ENCODE results near the gene MYLK4. TPM values are rescaled to one million over a fixed set of nuclear protein-coding genes. Genes with fewer than 3 reads are reported as not detected.

The MYLK4 gene
- total RNA-seq, 1 experiment from 2014 or later = 0.85 TPM

DNA sequence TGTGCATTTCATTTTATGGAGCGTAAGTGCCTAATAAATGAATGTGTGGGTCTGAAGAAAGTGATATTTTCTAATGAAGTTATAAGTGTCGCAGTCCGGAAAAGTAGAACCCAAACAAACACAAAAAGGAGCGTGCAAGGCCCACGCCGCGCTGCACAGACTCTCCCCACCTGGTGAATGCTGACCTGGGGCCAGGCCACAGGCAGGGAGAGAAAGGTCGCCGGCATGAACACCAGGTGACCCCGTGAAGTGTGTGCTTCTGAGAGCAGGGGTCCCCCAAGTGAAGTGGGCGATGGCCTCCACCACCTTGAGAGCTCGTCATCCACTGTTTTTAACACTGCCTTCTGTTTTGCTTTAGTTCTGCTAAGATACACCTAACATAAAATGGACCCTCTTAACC lies 114.8 kb downstream of the MYLK4 start:
- CTCF ChIA-PET = no interaction called here
- Histone ChIP-seq H3K36me3 (ENCODE audit: control insufficient read depth, insufficient read depth, low read length) (no peaks in the 10 kb centered on the region), H3K9me3 (ENCODE audit: control insufficient read depth, insufficient read depth, low read depth, low read length) (no peaks in the 10 kb centered on the region), H3K27ac (ENCODE audit: low read length) (no peak overlapping the region), H3K4me1 (ENCODE audit: control insufficient read depth, insufficient read depth, low read length) (peaks cover 6% of the 10 kb centered on the region), H3K27me3 (ENCODE audit: control insufficient read depth, insufficient read depth, low read length) (no peaks in the 10 kb centered on the region), H3K4me3 (ENCODE audit: low read depth in 2 of 2, low read length in 2 of 2) (no peak overlapping the region)
- TF ChIP-seq REST (IDR thresholded peaks at IDR 0.05; ENCODE audit: insufficient read depth in 1 of 2, low read depth in 2 of 2, low read length in 1 of 2) (no peak), SIN3A (IDR thresholded peaks at IDR 0.05; ENCODE audit: borderline replicate concordance, insufficient read depth, low read depth, low read length) (no peak), TCF7L2 (IDR thresholded peaks at IDR 0.05; ENCODE audit: low read depth, low read length) (no peak), POLR2AphosphoS5 (IDR thresholded peaks at IDR 0.05; ENCODE audit: low read depth, low read length) (no peak)
- TF ChIP-seq, protein P1, sequence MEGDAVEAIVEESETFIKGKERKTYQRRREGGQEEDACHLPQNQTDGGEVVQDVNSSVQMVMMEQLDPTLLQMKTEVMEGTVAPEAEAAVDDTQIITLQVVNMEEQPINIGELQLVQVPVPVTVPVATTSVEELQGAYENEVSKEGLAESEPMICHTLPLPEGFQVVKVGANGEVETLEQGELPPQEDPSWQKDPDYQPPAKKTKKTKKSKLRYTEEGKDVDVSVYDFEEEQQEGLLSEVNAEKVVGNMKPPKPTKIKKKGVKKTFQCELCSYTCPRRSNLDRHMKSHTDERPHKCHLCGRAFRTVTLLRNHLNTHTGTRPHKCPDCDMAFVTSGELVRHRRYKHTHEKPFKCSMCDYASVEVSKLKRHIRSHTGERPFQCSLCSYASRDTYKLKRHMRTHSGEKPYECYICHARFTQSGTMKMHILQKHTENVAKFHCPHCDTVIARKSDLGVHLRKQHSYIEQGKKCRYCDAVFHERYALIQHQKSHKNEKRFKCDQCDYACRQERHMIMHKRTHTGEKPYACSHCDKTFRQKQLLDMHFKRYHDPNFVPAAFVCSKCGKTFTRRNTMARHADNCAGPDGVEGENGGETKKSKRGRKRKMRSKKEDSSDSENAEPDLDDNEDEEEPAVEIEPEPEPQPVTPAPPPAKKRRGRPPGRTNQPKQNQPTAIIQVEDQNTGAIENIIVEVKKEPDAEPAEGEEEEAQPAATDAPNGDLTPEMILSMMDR (IDR thresholded peaks at IDR 0.05) = no peak
- BruUV-seq (replicated peaks) = no TSS peak
- intact Hi-C loops (cut with micrococcal nuclease; ENCODE audit: unreplicated experiment) (loop anchor here (10.0 kb wide), 1 partner anchor 1041 kb away; no protein-coding TSS in a partner anchor), in situ Hi-C loops (cut with HindIII; ENCODE audit: low pct_unique_long_range_greater_than_20kb, low sequenced_read_pairs) (no loop called here)
- ATAC-seq = no peak
- POLR2A ChIA-PET = no interaction called here
- no peak for DNase-seq (ENCODE audit: low read depth, low spot score)

DNA sequence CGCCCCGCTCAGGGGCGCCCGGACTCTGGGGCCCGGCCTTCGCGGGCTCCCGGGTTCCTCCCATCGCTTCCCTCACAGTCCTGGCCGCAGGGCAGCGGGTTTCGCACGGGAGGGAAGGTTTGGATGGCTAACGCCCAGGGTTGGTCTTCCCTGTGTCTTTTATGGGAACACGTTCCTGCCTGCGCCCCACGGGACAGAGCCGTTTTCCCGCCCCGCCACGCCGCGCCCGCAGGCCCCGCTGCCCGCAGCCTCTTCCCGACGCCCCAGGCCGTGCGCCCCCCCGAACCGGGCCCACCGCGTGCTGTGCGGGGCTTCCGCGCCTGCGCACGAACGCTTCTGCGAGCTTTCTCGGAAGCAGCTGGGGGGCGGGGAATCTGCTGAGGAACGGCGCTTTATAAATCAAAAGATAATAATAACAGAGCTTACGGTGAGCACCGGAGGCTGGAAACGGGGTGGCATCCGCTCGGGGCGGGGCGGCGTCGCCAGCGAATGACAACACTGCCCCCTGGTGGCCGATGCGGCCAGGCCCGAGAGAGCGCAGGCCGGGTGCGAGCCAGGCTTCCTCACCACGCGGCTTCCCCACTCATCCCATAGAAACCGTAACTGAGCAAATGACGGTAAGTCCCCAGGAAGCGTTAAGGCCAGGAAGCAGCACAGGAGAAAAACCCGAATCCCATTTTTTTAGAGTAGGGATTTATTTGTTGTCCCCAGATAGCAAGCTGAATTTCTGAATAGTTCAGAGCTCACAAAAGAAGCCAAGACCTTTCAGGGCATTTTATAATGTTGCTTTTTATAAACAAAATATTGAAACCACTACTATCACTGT lies 116.4 kb downstream of the MYLK4 start:
- CTCF ChIA-PET = interaction anchor here (0.5 to 1.6 kb wide), 11 partner anchors 9 to 1032 kb away, joined by 3 to 7 read pairs (median 4); no protein-coding TSS in a partner anchor
- H3K36me3 ChIP-seq (ENCODE audit: control insufficient read depth, insufficient read depth, low read length) = no peaks in the 10 kb centered on the region
- POLR2A ChIA-PET = no interaction called here
- ATAC-seq (peak; percentile 96), DNase-seq (ENCODE audit: low read depth, low spot score) (peak; percentile 51)
- no TSS peak for BruUV-seq (replicated peaks)
- H3K27ac ChIP-seq (ENCODE audit: low read length) = peak overlapping the region; percentile 77
- H3K4me1 ChIP-seq (ENCODE audit: control insufficient read depth, insufficient read depth, low read length) = peaks cover 6% of the 10 kb centered on the region
- intact Hi-C loops (cut with micrococcal nuclease; ENCODE audit: unreplicated experiment) (loop anchor here (10.0 kb wide), 1 partner anchor 1040 kb away; no protein-coding TSS in a partner anchor), in situ Hi-C loops (cut with HindIII; ENCODE audit: low pct_unique_long_range_greater_than_20kb, low sequenced_read_pairs) (no loop called here)
- no peaks in the 10 kb centered on the region for H3K27me3 ChIP-seq (ENCODE audit: control insufficient read depth, insufficient read depth, low read length)
- peak overlapping the region; percentile 43 to 45 for H3K4me3 ChIP-seq (ENCODE audit: low read depth in 2 of 2, low read length in 2 of 2)
- TF ChIP-seq SIN3A (IDR thresholded peaks at IDR 0.05; ENCODE audit: borderline replicate concordance, insufficient read depth, low read depth, low read length) = no peak
- no peak for TF ChIP-seq POLR2AphosphoS5 (IDR thresholded peaks at IDR 0.05; ENCODE audit: low read depth, low read length)
- TF ChIP-seq REST (IDR thresholded peaks at IDR 0.05; ENCODE audit: insufficient read depth in 1 of 2, low read depth in 2 of 2, low read length in 1 of 2) = no peak
- TF ChIP-seq, protein P1 (IDR thresholded peaks at IDR 0.05) = peak; percentile 98
- H3K9me3 ChIP-seq (ENCODE audit: control insufficient read depth, insufficient read depth, low read depth, low read length) = no peaks in the 10 kb centered on the region

Measured in Panc1 (cell line).